Gastrocnemius medialis (tissue), 4 donors: ENCODE data around the gene RNF112.

Source experiments
- CTCF ChIP-seq, 5 experiments: fragments of 450-650 bp in 3 of 5; fragments of 200-600 bp in 2 of 5; sonication (generic) in 2 of 5; IDR thresholded peaks in 4 of 5; conservative IDR thresholded peaks in 1 of 5; 1 replicate in 4 of 5; 2 replicates in 1 of 5; pipeline ENCODE4 v1.5.1; 2016 to 2019; ENCODE audit warnings: antibody characterized with exemption in 5 of 5, mild to moderate bottlenecking in 3 of 5, moderate library complexity in 3 of 5
- POLR2A ChIP-seq, 2 donors: fragments of 450-650 bp; IDR thresholded peaks; one replicate each; pipeline ENCODE4 v1.6.1; 2017; ENCODE audit warnings: antibody characterized with exemption in 2 of 2, mild to moderate bottlenecking in 2 of 2, moderate library complexity in 2 of 2

GRCh38 chr17:19409066-19409465, 2.0 kb upstream of the RNF112 start:
- TF ChIP-seq CTCF (IDR thresholded peaks at IDR 0.05 in 4 of 5, conservative IDR thresholded peaks at IDR 0.05 in 1 of 5) (no peak), POLR2A (IDR thresholded peaks at IDR 0.05) (no peak)
